ENCODE measurements around the gene AK8. TPM values are rescaled to one million over a fixed set of nuclear protein-coding genes. Genes with fewer than 3 reads are reported as not detected.

The AK8 gene
- polyA plus RNA-seq, 1 of the 3 experiments (the other 2 are of a cell fraction), result 0.77 TPM

- no peak for TF ChIP-seq CTCF (IDR thresholded peaks at IDR 0.05)
- no peak for TF ChIP-seq ZBTB33 (IDR thresholded peaks at IDR 0.05; ENCODE audit: borderline replicate concordance, low read depth)
Observed at GRCh38 chr9:132842124-132843044, 35.7 kb downstream of the AK8 start (continued).

- H3K36me3 ChIP-seq (replicated peaks in 1 of 2; ENCODE audit: control insufficient read depth in 1 of 2, insufficient read depth in 2 of 2, low read length in 1 of 2), result no peaks in the 10 kb centered on the region
- H2AFZ ChIP-seq (ENCODE audit: low read depth), result no peak overlapping the region
- peak; percentile 64 for DNase-seq
- no peaks in the 10 kb centered on the region for H3K9me2 ChIP-seq
- no peak; the same call in 1 of the 2 replicates for TF ChIP-seq MXI1 (IDR thresholded peaks at IDR 0.05; ENCODE audit: low read depth, low read length)
- no peak for TF ChIP-seq FOSL2 (IDR thresholded peaks at IDR 0.05; ENCODE audit: borderline replicate concordance, low read depth)
- TF ChIP-seq EZH2phosphoT487 (IDR thresholded peaks at IDR 0.05; ENCODE audit: borderline replicate concordance, low read depth), result no peak
- TF ChIP-seq REST (IDR thresholded peaks at IDR 0.05; ENCODE audit: low read depth, low read length), result no peak
- TF ChIP-seq CHD2 (IDR thresholded peaks at IDR 0.05; ENCODE audit: low read length, partially characterized antibody), result no peak
- no peak for TF ChIP-seq FOXJ3 (CRISPR knock-in tag; IDR thresholded peaks at IDR 0.05)
- TF ChIP-seq GABPA (IDR thresholded peaks at IDR 0.05; ENCODE audit: low read depth), result no peak
- TF ChIP-seq CTCF (IDR thresholded peaks at IDR 0.05), result no peak
- no peak for TF ChIP-seq USF2 (IDR thresholded peaks at IDR 0.05; ENCODE audit: borderline replicate concordance, low read depth, low read length)
- TF ChIP-seq EP300 (IDR thresholded peaks at IDR 0.05; ENCODE audit: borderline replicate concordance in 1 of 2, low read depth in 1 of 2, low read length in 1 of 2), result no peak
- 71% methylated on average over 13 of the region's 13 CpGs for WGBS (ENCODE audit: low lambda C conversion rate)
- ChIA-PET POLR2A (interaction anchor here (0.6 kb wide), 1 partner anchor 190 kb away, joined by 4 read pairs; no protein-coding TSS in a partner anchor), CTCF (interaction anchor here (0.5 kb wide), 1 partner anchor 9 kb away, joined by 3 read pairs; no protein-coding TSS in a partner anchor)
- peak overlapping the region in 1 of 2 experiments; percentile 59; a peak in 2 of 4 replicates for H3K27ac ChIP-seq (ENCODE audit: low read depth in 2 of 2, low read length in 1 of 2)
- H3F3A ChIP-seq (replicated peaks; ENCODE audit: insufficient read depth), result no peaks in the 10 kb centered on the region
- H3K79me2 ChIP-seq (ENCODE audit: insufficient read depth), result no peaks in the 10 kb centered on the region
- no peak overlapping the region for H3K4me2 ChIP-seq
- no peaks in the 10 kb centered on the region for H3K9me3 ChIP-seq
- H3K4me3 ChIP-seq (ENCODE audit: low read depth in 2 of 2, low read length in 1 of 2), result no peak overlapping the region
- no peaks in the 10 kb centered on the region for H4K20me1 ChIP-seq (ENCODE audit: insufficient read depth)
- H3K4me1 ChIP-seq (ENCODE audit: control insufficient read depth in 1 of 2, insufficient read depth in 2 of 2, low read depth in 1 of 2, low read length in 1 of 2), result peaks cover 0 to 8% of the 10 kb centered on the region in 2 experiments; a peak in 1 of 4 replicates
- H3K27me3 ChIP-seq (ENCODE audit: insufficient read depth), result no peaks in the 10 kb centered on the region
- H3K9ac ChIP-seq, result no peak overlapping the region
Observed at GRCh38 chr9:132840980-132841379, 37.1 kb downstream of the AK8 start.
